ENCODE data around the gene NTRK3.

- TF ChIP-seq CTCF (IDR thresholded peaks at IDR 0.05) (no peak), POLR2A (IDR thresholded peaks at IDR 0.05) (no peak)
These were observed 90.2 kb downstream of the NTRK3 start for GRCh38 chr15:88166082-88166993.

Measured in testis (tissue), 2 donors.